Stimulated activated effector memory CD8-positive, alpha-beta T cell treated with anti-CD3 and anti-CD28 coated beads, Interleukin-12 subunit alpha, Interleukin-12 subunit beta, amount 100 ng/mL, for 72 hours (primary cell): ENCODE results near the gene BRAT1.
"Not testable (repeated sequence)": the region's sequence is repeated elsewhere in the genome, so short reads cannot be mapped to it uniquely, and the experiment has no call there.

Source experiments
- ATAC-seq: fragments of 150-1000 bp; cut with Tn5 transposase; 2 replicates; pipeline ENCODE4 v1.10.0; 2021
- DNase-seq, 2 donors: peaks; one replicate each; pipeline ENCODE4 v3.0.0; 2021 to 2022; ENCODE audit warnings: low spot score in 2 of 2
- H3K27ac Mint-ChIP-seq: one replicate; pipeline ENCODE4 v1.8.0; 2022; ENCODE audit warnings: mild to moderate bottlenecking, mixed read lengths
- H3K36me3 Mint-ChIP-seq: one replicate; pipeline ENCODE4 v1.8.0; 2022; ENCODE audit warnings: mild to moderate bottlenecking, mixed read lengths
- H3K4me1 Mint-ChIP-seq: one replicate; pipeline ENCODE4 v1.8.0; 2022; ENCODE audit warnings: mixed read lengths
- H3K4me3 Mint-ChIP-seq: one replicate; pipeline ENCODE4 v1.8.0; 2022; ENCODE audit warnings: mild to moderate bottlenecking, mixed read lengths
- H3K9me3 Mint-ChIP-seq: one replicate; pipeline ENCODE4 v1.8.0; 2022; ENCODE audit warnings: mixed read lengths

Gene BRAT1

DNA sequence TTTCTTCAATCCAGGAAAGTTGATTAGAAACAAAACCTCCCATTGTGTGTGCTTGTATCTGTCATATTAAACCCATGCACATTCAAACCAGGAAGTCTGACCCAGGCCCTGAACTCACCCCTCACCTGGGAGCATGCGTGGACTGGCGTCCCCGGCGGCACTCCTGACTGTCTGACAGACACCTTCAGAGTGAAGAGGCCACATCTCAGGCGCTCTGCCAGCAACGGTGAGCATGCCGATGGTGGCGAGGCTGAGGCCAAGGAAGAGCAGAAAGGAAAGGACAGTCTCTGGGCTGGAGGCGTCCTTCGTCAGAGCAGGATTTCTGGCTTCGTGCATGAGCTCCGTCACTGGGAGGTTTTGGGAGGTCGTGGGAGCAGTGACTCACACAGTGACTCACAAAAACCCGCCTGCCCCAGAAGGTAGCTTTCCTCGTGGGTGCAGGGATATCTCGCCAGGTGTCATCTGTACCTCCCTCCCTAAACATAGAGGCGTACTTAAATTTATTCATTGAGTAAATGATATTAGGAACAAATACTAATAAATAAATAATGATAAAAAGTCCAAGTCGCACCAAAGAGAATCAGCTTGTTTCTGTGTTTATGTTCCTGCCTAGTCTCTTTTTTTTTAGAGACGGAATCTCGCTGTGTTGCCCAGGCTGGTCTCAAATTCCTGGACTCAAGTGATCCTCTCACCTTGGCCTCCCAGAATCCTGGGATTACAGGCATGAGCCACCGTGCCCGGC lies 16.9 kb upstream of the BRAT1 start:
- no peak overlapping the region for H3K4me3 Mint-ChIP-seq
- no peak for ATAC-seq
- H3K9me3 Mint-ChIP-seq, result no peaks in the 10 kb centered on the region
- DNase-seq, result no peak
- H3K36me3 Mint-ChIP-seq, result peaks cover 6% of the 10 kb centered on the region
- no peaks in the 10 kb centered on the region for H3K4me1 Mint-ChIP-seq
- H3K27ac Mint-ChIP-seq, result no peak overlapping the region

GRCh38 chr7:2571409-2571808 lies 16.1 kb upstream of the BRAT1 start:
- H3K4me3 Mint-ChIP-seq, result no peak overlapping the region
- DNase-seq (no peak), ATAC-seq (no peak)
- H3K9me3 Mint-ChIP-seq, result no peaks in the 10 kb centered on the region
- no peak overlapping the region for H3K27ac Mint-ChIP-seq
- peaks cover 6% of the 10 kb centered on the region for H3K36me3 Mint-ChIP-seq
- peaks cover 5% of the 10 kb centered on the region for H3K4me1 Mint-ChIP-seq

DNA sequence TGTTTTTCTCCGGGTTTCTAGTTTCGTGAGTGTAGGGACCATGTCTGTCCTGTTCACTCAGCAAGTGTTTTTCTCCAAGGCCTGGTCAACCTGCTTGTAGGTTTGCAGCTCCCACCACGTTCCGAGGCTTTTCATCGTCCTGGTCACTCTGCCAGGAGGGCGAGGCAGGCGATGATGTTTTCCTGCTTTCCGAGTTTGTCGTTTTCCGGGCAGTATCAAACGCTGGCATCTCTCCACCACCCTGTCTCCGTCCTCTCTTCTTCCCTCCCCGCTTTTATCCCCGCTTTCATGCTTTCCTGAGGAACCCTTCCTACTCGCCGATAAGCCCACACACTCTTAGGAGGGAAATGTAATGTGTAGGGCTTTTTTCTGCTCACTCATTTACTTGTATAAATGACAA lies 14.7 kb upstream of the BRAT1 start:
- peaks cover 5% of the 10 kb centered on the region for H3K4me1 Mint-ChIP-seq
- H3K4me3 Mint-ChIP-seq, result no peak overlapping the region
- peaks cover 6% of the 10 kb centered on the region for H3K36me3 Mint-ChIP-seq
- no peak for ATAC-seq
- no peaks in the 10 kb centered on the region for H3K9me3 Mint-ChIP-seq
- no peak overlapping the region for H3K27ac Mint-ChIP-seq
- no peak for DNase-seq

- Mint-ChIP-seq H3K27ac (no peak overlapping the region), H3K36me3 (peaks cover 6% of the 10 kb centered on the region), H3K9me3 (no peaks in the 10 kb centered on the region), H3K4me3 (no peak overlapping the region), H3K4me1 (peaks cover 5% of the 10 kb centered on the region)
- no peak for ATAC-seq
- DNase-seq, result no peak
These were observed 14.1 kb upstream of the BRAT1 start for GRCh38 chr7:2569421-2569820.

- Mint-ChIP-seq H3K9me3 (no peaks in the 10 kb centered on the region), H3K4me3 (no peak overlapping the region), H3K4me1 (peaks cover 5% of the 10 kb centered on the region), H3K27ac (no peak overlapping the region), H3K36me3 (peaks cover 6% of the 10 kb centered on the region)
- no peak for DNase-seq
- ATAC-seq, result no peak
These were observed 13.3 kb upstream of the BRAT1 start for GRCh38 chr7:2568521-2569223.

DNA sequence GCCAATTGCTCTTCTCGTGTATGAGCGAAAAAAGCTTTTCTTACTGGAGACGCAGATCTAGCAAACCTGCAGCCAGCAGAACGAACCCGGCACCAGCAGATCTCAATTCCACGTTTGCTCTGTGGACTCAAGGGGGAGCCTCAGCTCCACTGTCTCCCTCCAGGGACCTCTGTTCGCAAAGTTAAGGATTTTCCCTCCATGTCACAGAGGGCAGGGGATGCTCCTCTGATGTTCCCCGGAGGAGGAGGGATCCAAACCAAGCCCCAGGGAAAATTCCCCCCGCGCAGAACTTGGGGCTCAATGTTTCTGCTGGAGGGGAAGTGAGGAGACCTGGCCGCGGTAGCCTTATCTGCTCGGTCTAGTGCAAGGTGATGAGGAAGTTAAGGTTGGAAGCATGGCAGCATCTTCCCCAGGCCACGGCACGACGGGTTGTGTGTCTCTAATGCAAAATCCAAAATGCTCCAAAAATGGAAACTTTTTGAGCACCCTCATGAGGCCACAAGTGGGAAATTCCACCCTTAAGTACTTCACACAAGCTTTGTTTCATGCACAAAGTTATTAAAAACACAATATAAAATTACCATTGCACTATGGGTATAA lies 12.5 kb upstream of the BRAT1 start:
- ATAC-seq (no peak), DNase-seq (no peak)
- no peak overlapping the region for H3K27ac Mint-ChIP-seq
- H3K36me3 Mint-ChIP-seq, result peaks cover 1% of the 10 kb centered on the region
- H3K4me1 Mint-ChIP-seq, result peaks cover 10% of the 10 kb centered on the region
- H3K9me3 Mint-ChIP-seq, result no peaks in the 10 kb centered on the region
- no peak overlapping the region for H3K4me3 Mint-ChIP-seq

DNA sequence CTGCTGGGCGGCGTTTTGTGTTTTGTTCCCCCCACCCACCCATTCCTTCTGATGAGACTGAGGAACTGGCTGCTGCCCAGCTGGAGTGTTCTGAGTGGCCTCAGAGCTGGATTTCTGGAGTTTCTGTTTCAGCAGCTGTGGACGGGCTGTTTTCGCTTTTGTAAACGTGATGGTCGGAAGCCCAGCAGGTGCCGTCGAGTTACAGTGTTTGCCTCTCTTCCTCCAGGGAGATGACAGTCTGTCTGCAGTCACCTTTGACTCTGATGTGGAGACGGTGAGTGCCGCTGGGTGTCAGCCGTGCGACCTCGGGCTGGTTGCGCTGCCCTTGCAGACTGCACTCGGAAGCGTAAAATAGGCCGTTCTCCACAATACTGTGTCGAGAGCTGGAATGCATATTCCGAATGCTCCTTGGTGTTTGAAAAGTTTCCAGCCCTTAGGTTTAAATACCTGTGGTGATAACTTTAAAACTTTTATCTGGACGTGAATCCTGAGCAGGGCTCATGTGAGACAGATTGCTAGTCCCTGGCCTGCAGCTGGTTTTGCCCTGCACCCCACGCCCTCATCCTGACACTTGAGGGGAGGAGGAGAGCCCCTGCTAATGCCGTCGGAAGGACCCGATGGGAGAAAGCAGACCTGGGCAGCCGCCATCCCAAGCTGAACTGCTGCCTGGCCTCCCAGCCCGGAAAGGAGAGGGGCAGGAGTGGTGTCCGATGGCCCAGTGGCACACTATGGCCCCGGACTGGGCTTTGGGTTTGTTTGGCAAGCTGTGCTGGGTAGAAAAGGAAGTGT lies 11.8 kb upstream of the BRAT1 start:
- DNase-seq (peak in 1 of 2 donors; percentile 62), ATAC-seq (peak; percentile 80)
- Mint-ChIP-seq H3K4me3 (peak overlapping the region; percentile 13), H3K36me3 (no peaks in the 10 kb centered on the region), H3K4me1 (peaks cover 10% of the 10 kb centered on the region), H3K9me3 (no peaks in the 10 kb centered on the region), H3K27ac (no peak overlapping the region)

DNA sequence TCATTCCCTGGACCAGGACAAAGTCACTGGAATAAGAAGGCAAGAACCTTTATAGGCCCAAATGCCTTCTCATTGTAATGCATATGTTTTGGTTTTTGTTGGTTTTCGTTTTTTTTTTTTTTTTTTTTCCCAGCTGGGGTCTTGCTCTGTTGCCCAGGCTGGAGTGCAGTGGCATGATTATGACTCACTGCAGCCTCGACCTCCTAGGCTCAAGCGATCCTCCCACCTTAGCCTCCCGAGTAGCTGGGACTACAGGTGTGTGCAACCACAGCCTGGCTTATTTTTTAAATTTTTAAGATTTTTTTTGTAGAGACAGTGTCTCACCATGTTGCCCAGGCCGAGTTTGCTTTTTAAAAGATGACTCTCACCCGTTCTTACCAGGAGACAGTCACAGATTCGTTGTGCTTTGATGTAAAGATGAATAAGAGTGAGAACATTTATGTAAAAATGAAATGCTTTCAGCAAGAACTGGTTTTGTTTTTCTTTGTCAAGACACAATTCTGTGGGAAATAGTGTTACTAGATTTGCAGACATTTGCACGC lies 11.1 kb upstream of the BRAT1 start:
- no peak overlapping the region for H3K27ac Mint-ChIP-seq
- ATAC-seq, result peak; percentile 77

GRCh38 chr7:2564970-2565540 lies 9.7 kb upstream of the BRAT1 start:
- Mint-ChIP-seq H3K4me3 (no peak overlapping the region), H3K36me3 (no peaks in the 10 kb centered on the region), H3K27ac (no peak overlapping the region), H3K4me1 (peaks cover 12% of the 10 kb centered on the region), H3K9me3 (no peaks in the 10 kb centered on the region)
- DNase-seq, result no peak
- no peak for ATAC-seq

More for the DNA sequence above, 11.1 kb upstream of the BRAT1 start:
- Mint-ChIP-seq H3K4me1 (peaks cover 10% of the 10 kb centered on the region), H3K9me3 (no peaks in the 10 kb centered on the region), H3K36me3 (no peaks in the 10 kb centered on the region), H3K4me3 (peak overlapping the region; percentile 13)
- no peak for DNase-seq

DNA sequence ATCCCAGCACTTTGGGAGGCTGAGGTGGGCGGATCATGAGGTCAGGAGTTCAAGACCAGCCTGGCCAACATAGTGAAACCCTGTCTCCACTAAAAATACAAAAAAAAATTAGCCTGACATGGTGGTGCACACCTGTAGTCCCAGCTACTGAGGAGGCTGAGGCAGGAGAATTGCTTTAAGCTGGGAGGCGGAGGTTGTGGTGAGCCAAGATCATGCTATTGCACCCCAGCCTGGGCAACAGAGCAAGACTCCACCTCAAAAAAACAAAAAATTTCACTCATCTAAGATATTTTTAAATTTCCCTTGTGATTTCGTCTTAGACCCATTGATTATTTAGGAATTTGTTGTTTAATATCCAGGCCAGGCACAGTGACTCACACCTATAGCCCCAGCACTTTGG lies 8.6 kb upstream of the BRAT1 start:
- not testable (repeated sequence) for H3K27ac Mint-ChIP-seq, ATAC-seq, H3K4me3 Mint-ChIP-seq, DNase-seq, H3K36me3 Mint-ChIP-seq, H3K9me3 Mint-ChIP-seq
- H3K4me1 Mint-ChIP-seq, result peaks cover 15% of the 10 kb centered on the region

GRCh38 chr7:2559283-2559950 lies 4.1 kb upstream of the BRAT1 start:
- DNase-seq, result peak; percentile 40 to 69
- peak overlapping the region; percentile 60 for H3K4me3 Mint-ChIP-seq
- H3K36me3 Mint-ChIP-seq, result no peaks in the 10 kb centered on the region
- no peaks in the 10 kb centered on the region for H3K9me3 Mint-ChIP-seq
- H3K27ac Mint-ChIP-seq, result no peak overlapping the region
- H3K4me1 Mint-ChIP-seq, result peaks cover 14% of the 10 kb centered on the region
- ATAC-seq, result peak; percentile 33

- H3K36me3 Mint-ChIP-seq, result peaks cover 5% of the 10 kb centered on the region
- no peaks in the 10 kb centered on the region for H3K9me3 Mint-ChIP-seq
- H3K27ac Mint-ChIP-seq, result peak within 1 kb of the TSS; percentile 40
- peak within 1 kb of the TSS; percentile 60 for H3K4me3 Mint-ChIP-seq
- peak; percentile 74 for ATAC-seq
- peak; percentile 94 to 98 for DNase-seq
- H3K4me1 Mint-ChIP-seq, result peaks cover 21% of the 10 kb centered on the region
These were observed 3.4 kb upstream of the BRAT1 start, which contains the start of gene IQCE for GRCh38 chr7:2558629-2559282. IQCE (plus strand) TSS chr7:2558979; CDS start chr7:2559182, 203 bp downstream.

DNA sequence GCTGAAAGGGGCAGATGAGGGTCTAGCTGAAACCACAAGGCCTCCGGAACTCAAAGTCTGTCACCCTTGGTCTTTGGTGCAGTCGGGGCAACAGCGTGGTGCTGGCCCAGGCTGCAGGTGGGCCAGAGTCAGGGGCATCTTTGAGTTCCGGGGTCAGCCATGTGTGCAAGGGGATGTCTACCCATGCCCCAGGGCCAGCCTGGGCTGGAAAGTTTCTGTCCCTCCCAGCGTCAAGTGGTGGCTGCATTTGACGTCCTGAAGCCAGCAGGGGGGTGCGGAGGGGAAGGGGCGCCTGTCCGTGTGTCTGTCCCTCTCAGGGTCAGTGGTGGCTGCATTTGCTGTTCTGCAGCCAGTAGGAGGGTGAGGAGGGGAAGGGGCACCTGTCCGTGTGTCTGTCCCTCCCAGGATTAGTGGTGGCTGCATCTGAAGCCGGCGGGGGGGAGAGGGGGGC lies 638 bp downstream of the BRAT1 start:
- DNase-seq (no peak), ATAC-seq (no peak)
- H3K36me3 Mint-ChIP-seq, result peaks cover 45% of the 10 kb centered on the region
- peak overlapping the region; percentile 95 for H3K27ac Mint-ChIP-seq
- peak overlapping the region; percentile 88 for H3K4me3 Mint-ChIP-seq
- peaks cover 27% of the 10 kb centered on the region for H3K4me1 Mint-ChIP-seq
- no peaks in the 10 kb centered on the region for H3K9me3 Mint-ChIP-seq
